A673 (cell line): ENCODE data around the gene POU2AF1.

Experiments
- CTCF ChIP-seq: fragments of 300-800, 200-600 bp; sonication (generic); conservative IDR thresholded peaks from 2 replicates; pipeline ENCODE4 v1.5.1; 2017; ENCODE audit warnings: low read depth, mild to moderate bottlenecking, antibody characterized with exemption, low read length, moderate library complexity, mixed read lengths
- EZH2 ChIP-seq: fragments of 200-600 bp; sonication (generic); IDR thresholded peaks from 2 replicates; pipeline ENCODE4 v1.6.1; 2017; ENCODE audit warnings: borderline replicate concordance, low read depth, mild to moderate bottlenecking, mixed read lengths, antibody characterized with exemption, low read length; ENCODE audit not compliant: poor library complexity, severe bottlenecking

- TF ChIP-seq EZH2 = no peak
- no peak for TF ChIP-seq CTCF
Observed at GRCh38 chr11:111324277-111324720, 54.8 kb downstream of the POU2AF1 start.
